Renal cortical epithelial cell (primary cell): ENCODE measurements around the gene AKAP4. TPM values are rescaled to one million over a fixed set of nuclear protein-coding genes. Genes with fewer than 3 reads are reported as not detected.

Experiments
- DNase-seq: peaks from one replicate; pipeline ENCODE4 v3.0.0-alpha.2; 2011; ENCODE audit warnings: low read depth
- total RNA-seq: library from RNA; depleted of rRNA; stranded (reverse); fragments of >200 nt; gene quantifications from 2 replicates; pipeline ENCODE4 v1.2.3, GENCODE V29; 2014

Gene AKAP4, protein sequence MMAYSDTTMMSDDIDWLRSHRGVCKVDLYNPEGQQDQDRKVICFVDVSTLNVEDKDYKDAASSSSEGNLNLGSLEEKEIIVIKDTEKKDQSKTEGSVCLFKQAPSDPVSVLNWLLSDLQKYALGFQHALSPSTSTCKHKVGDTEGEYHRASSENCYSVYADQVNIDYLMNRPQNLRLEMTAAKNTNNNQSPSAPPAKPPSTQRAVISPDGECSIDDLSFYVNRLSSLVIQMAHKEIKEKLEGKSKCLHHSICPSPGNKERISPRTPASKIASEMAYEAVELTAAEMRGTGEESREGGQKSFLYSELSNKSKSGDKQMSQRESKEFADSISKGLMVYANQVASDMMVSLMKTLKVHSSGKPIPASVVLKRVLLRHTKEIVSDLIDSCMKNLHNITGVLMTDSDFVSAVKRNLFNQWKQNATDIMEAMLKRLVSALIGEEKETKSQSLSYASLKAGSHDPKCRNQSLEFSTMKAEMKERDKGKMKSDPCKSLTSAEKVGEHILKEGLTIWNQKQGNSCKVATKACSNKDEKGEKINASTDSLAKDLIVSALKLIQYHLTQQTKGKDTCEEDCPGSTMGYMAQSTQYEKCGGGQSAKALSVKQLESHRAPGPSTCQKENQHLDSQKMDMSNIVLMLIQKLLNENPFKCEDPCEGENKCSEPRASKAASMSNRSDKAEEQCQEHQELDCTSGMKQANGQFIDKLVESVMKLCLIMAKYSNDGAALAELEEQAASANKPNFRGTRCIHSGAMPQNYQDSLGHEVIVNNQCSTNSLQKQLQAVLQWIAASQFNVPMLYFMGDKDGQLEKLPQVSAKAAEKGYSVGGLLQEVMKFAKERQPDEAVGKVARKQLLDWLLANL
- not detected in 2 replicates for total RNA-seq

DNA sequence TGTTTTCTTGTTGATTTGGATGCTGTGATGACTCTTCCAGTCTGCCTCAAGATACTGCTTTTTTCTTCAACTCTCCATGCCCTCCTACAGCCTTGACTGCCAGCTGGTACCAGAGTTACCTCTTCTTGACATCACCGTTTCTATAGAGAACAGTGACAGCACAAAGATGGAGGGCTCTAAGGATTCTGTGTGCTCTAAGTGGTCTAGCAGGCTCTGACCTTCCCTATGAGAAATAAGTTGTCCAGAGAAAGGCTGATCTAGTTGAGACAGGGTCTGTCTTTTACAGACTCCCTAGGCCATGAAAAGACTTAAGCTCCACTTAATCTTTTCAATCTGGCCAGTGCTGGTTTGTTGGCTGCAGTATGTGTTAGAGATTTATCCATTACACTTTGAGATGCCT lies at the start of gene AKAP4:
TSS of gene AKAP4 (minus strand) at position 101 of the 400 bp plus-strand sequence. CDS start 118 bp downstream, outside the sequence.
- no peak for DNase-seq

DNA sequence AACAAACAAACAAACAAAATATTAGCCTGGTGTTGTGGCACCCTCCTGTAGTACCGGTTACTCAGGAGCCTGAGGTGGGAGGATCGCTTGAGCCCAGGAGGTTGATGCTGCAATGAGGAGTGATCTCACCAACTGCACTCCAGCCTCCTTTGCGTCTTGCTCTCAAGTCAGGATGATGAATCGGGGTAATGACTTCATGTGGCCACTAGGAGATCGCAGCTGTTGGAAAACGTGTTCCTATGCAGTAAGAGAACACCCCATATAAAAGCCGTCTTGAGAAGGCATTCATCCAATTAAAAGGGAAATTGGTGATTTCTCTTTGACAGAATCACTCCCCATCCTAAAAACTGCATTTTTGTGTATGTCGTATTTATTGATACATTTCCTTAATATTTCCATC lies 10.7 kb upstream of the AKAP4 start:
- no peak for DNase-seq

DNA sequence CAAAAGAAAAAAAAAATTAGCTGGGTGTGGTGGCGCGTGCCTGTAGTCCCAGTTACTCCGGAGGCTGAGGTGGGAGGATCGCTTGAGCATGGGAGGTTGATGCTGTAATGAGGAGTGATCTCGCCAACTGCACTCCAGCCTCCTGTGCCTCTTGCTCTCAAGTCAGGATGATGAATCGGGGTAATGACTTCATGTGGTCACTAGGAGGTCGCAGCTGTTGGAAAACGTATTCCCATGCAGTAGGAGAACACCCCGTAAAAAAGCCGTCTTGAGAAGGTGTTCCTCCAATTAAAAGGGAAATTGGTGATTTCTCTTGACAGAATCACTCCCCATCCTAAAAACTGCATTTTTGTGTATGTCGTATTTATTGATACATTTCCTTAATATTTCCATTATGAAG lies 5.9 kb upstream of the AKAP4 start:
- no peak for DNase-seq

DNA sequence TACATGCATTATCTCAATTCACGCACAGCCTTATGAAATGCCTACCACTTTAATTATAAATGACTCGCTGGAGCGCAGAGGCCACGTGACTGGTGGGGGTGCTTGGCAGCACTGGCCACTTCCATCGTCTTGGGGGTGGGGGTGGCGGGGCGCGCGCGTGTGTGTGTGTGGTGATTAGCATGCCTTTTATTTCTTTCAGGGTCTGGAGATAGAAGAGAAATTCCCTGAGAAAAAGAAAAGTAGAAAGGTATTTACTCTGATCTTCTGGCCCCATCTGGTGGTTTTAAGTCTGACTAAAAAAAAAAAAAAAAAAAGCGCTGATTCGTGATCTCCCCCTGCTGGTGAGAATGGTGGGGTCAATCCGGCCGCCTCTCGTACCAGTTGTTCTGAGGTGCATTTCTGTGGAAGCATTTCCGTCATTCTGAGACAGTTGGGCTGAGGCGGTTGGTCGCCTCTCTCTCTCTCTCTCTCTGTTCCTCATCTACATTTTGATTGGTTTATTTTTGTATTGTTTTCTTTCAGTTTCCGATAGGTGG lies 3.6 kb upstream of the AKAP4 start, which contains the start of gene CCNB3:
TSS of gene CCNB3 (plus strand) at position 402 of the 536 bp plus-strand sequence. CDS start 80,399 bp downstream, outside the sequence.
- peak; percentile 62 for DNase-seq

DNA sequence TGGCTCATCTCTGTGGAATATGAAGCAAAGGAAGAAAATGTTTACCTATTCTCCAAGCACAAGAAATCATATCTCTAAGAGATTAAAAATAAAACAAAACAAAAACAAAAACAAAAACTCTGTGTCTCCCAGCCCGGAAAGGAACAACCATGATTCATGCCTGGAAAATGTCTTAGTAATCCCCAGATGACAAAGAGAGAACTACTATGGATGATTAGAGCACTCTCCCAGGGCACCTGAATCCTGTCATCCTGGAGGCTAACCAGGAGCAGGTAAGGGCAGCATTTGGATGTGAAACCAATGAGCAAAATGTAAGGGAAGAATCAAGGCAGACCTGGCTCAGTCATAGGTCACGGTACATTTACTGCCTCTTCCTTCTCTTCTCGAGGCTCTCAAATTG lies 1.7 kb upstream of the AKAP4 start:
- peak; percentile 41 for DNase-seq

DNA sequence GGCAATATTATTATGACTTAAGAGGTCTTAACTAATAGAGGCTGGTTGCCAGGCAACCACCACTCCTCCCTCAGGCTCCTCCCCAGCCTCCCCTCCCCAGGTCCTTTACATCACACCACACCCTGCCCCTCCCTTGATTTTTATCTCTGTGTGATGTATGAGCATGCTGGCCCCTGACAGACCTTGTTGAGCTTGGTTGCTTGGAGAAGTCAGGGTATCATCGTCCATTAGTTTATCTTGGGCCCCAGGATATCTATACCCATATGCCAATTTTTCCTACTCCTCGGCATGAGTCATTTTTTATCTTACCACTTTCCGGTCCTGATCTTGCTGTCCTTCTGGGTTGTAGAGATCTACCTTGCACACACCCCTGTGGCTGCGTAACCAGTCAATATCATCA lies 2.5 kb downstream of the AKAP4 start:
- DNase-seq, result no peak

DNA sequence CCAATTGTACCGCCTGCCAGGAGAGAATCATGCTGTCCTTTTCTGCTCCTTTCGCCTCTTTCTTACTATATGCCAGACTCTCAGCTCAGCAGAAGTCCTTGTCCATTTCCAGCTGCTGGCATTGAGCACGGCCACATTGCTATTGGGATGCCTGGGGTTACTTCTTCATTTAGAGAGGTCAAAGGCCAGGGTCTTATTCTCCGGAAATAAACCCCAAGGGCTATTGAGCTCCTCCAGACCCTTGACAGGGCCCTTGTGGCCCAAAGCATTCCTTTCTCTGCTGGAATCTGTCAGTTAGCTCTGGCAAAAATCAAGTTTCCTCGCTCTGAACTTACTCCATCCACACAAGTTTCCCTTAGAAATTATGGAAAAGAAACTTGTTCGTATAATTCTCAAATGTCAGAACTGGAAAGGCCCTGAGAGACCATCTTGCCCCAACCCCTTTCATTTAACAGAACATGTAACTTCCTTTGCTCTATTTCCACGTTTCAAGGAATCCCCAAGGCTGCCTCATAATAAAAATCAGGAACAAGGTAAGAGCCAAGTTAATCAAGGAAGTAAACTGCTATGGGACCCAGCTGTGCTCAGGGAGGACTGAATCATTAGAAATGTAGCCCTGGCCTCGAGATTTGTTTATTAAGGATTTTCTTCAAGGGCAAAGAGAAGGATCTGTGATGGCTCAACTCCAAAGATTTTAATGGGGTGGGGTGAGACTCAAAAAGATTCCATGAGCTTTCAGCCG lies 11.8 kb downstream of the AKAP4 start:
- DNase-seq, result no peak

DNA sequence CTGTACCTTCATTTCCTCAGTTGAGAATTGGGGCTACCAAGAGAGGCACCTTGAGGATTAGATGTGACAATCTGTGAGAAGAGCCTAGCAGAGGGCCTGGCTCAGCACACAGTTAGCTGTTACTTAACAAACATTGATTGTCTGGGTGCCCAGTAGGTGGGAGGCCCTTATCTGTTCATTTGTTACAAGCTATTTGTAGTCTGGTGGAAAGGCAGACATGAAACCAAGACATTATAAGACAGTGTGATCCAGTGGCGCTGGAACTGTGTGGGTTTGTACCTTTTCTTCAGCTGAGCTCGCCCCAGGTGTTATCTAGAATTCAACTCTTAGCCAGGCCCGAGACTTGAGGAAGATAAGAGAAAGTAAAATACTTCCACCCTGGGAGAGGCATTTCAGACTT lies 16.9 kb downstream of the AKAP4 start:
- DNase-seq, result no peak

DNA sequence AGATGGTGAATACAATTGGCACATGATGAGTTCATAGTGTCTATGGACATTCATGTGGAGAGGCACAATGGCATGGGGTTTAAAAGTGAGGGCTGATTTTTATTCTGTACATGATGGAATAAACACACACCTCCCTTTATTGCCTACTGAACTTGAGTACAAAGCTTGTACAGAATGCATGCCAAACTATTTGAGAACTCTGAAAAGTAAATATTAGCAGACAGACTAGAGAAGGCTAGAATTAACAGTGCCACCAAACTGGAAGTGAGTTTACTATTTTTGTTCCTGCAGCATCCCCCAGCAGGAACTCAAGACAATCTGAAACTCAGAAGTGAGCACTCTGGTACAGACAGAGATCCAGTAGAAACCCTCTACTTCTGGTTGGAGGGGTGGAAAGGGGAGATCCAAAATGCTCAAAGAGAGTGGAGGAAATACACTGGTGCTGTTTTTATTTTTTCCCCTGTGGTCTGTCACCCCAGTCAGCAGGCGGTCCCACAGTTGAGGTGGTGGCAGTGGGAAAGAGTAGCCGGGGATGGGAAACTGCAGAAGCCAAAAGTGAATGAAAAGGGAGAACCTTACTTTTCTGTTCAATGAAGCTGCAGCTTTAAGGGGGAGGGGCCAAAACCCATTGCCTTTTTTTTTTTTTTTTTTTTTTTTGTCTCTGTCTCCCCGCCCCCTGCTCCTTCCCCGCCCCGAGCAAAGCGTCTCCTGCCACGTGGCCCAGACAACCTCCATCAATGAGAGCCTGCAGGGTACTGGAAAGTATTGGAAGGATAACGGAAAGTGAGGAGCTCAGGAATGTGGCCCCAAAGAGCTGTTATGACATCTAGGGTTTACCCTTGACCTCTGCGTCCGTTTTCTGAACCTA lies 20.5 kb downstream of the AKAP4 start:
- DNase-seq, result no peak

DNA sequence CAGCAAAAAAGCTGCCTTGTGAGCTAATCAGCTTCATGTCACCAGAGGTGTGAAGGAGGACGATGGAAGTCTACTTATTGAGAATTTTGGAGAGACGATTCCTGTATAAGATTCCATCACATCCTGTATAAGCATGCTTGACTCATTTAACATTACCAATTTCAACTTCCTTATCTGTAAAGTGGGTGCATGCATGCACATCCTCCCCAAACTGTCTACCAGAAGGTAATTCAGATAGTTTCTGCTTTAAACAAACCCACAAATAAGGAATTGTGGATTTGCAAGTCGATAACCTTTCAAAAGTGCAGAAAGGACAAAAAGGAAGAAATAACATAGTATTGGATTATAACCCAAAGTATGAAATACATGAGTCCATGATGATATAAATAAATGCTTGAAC lies 31.1 kb downstream of the AKAP4 start:
- no peak for DNase-seq

DNA sequence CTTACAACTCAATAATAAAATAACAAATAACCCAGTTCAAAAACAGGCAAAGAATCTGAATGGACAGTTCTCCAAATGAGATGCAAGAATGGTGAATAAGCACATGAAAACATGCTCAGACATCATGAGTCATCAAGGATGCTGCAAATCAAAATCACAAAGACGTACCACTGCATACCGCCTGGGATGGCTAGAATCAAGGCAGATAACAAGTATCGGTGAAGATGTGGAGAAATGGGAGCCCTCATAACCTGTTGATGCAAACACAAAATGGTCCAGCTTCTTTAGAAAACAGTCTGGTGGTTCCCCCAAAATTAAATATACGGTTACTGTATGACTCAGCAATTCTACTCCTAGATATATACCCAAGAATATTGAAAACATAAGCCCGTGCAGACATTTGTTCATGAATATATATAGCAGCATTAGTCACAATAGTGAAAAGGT lies 32.5 kb downstream of the AKAP4 start:
- no peak for DNase-seq

DNA sequence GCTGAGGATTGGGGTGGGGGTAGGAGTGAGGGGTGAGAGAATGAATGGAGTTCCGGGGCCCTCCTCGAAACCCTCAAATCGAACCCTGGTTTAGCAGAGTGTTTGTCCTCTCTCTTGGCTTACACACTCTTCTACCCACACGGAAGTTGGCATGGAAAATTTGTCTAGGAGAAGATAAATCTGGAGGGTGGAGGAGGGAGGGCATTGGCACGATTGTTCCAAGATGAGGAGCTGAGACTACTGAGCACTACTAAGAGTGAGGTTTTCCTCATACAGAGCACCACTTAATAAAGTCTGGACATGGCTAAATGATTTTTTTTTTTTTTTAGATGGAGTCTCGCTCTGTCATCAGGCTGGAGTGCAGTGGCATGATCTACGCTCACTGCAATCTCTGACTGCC lies 33.4 kb downstream of the AKAP4 start:
- DNase-seq, result no peak

DNA sequence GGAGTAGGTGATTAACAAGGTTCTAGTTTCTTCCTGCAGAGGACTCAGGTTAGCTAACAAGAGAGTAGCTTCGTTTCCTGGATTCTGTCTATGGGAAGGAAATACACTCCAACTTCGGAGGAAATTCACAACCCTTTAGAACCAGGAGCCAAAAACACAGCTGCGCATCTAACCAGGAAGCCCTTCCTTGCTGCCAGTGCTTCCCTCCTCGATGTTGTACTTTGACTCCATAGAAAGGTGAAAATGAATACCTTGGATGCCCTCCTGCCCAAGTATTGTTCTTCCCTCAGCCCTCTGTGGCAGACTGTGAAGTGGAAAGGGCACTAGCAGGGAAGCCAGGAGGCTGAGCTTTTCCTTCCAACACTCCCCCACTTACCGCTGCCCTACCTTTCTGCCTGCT lies 35.1 kb downstream of the AKAP4 start:
- no peak for DNase-seq

DNA sequence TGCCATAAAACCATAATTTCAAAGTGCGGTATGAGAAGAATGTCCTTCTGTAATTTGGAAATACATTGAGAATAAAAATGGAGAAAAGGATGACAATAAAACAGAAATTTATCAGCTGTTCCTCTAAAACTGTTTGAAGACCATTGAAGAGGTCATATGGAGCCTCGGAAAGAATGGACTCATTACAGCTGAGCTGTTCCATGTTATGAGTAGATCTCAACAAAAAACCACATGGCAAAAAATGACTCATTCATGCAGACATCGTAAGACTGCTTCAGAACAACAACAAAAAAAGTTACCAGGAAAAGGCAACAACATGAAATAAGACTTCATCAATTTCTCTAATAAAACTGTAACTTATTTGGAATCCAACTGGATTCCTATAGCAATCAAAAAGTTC lies 39.7 kb downstream of the AKAP4 start:
- DNase-seq, result peak; percentile 43

DNA sequence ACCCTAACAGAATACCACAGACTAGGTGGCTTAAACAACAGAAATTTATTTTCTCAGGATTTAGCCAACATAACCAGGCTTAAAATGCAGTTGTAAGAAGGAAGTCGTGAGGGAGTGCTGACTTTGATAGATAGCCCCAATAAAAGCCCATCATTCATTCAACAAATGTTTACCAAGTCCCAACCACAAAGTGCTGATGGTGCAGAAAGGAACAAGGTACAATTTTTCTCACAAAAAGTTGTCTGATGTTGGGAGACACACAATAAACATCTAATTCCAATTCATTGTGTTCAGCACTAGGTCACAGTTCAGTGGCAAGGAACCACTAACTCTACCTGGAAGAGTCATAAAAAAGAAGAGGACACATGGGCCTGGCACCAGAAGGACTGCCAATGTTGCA lies 42.2 kb downstream of the AKAP4 start:
- peak; percentile 1 for DNase-seq

DNA sequence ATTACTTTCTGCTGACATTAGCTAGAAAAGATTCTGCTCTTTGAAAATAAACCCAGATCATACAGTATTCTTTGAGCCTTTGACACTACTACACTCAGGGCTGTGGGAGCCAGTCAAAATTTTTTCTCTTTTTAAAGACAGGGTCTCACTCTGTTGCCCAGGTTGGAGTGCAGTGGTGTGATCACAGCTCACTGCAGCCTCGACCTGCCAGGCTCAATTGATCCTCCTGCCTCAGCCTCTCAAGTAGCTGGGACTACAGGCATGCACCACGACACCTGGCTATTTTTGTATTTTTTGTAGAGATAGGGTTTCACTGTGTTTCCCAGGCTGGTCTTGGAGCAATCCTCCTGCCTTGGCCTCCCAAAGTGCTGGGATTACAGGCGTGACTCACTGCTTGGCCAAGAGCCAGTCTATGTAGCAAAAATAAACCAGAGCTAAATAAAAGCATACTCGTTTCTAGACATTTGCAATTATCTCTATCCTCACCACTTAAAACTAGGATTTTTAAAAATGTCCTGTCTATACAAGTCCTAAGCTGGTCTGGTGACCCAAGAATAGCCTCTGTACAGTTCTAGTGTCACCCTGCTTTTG lies 43.2 kb downstream of the AKAP4 start:
- DNase-seq, result no peak

DNA sequence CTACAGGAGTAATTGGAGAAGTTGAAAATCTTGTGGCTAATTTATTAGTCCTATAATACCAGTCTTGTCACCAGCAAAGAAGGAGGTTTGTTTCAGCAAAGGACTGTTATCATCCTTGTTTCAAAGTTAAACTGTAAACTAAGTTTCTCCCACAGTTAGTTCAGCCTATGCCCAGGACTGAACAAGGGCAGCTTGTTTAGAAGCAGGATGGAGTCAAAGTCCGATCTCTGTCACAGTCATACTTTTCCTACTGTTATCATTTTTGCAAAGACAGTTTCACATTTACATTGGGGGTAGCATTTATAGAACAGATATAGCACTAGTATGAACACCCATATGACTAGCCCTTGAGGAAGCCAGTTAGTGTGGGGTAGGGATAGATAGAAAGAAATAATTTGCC lies 46.4 kb downstream of the AKAP4 start:
- no peak for DNase-seq

DNA sequence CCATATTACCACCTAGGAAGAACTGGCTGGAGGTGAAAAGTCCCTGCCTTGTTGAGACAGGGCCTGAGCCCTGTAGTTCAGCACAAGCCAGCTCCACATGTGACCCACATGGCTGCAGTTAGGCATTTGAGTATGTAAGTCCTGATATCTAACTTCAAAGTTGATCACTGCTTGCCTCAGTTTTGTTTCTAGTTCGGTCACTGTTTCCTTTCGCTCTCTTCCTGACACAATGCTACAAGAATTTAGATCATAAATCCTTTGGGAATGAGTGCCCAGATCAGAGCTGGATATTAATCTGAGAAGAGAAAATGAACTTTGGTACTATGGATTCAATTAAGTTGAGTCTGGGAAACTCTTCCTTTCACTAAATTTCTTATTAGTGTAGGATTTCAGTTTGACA lies 48.4 kb downstream of the AKAP4 start:
- DNase-seq, result no peak

DNA sequence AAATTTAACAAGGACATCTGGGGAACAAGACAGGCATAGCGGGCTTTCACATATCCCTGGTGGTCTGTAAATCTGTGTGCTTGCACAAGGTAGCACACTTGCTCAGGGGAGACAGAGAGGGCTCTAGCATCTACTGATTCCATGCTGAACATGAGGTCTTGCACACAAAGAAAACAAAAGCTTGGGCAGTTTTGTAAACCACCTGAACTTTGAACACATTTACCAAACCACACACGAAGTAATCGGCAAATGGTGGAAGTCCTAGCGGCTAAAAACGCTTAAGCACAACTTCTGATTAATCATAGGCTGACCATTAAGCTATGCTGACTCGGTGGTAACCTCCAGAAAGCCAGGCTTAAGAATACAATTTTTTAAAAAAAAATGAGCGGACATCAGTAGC lies 52.8 kb downstream of the AKAP4 start:
- DNase-seq, result peak; percentile 15
